ENCODE data around the gene AP5B1.

GRCh38 chr11:65803797-65804492 lies 23.2 kb upstream of the AP5B1 start:
- TF ChIP-seq EZH2 (IDR thresholded peaks at IDR 0.05; ENCODE audit: low read length, unreplicated experiment), result no peak
- no peak for TF ChIP-seq CTCF (conservative IDR thresholded peaks at IDR 0.05; ENCODE audit: low read depth, low read length)
- TF ChIP-seq EZH2phosphoT487 (IDR thresholded peaks at IDR 0.05; ENCODE audit: borderline replicate concordance, low read length), result no peak
